Femur (tissue), 1 donor: ENCODE results near the gene OPRD1.

Experiments
- DNase-seq: peaks from one replicate; pipeline ENCODE4 v3.0.0-alpha.2; 2017

The OPRD1 gene

DNA sequence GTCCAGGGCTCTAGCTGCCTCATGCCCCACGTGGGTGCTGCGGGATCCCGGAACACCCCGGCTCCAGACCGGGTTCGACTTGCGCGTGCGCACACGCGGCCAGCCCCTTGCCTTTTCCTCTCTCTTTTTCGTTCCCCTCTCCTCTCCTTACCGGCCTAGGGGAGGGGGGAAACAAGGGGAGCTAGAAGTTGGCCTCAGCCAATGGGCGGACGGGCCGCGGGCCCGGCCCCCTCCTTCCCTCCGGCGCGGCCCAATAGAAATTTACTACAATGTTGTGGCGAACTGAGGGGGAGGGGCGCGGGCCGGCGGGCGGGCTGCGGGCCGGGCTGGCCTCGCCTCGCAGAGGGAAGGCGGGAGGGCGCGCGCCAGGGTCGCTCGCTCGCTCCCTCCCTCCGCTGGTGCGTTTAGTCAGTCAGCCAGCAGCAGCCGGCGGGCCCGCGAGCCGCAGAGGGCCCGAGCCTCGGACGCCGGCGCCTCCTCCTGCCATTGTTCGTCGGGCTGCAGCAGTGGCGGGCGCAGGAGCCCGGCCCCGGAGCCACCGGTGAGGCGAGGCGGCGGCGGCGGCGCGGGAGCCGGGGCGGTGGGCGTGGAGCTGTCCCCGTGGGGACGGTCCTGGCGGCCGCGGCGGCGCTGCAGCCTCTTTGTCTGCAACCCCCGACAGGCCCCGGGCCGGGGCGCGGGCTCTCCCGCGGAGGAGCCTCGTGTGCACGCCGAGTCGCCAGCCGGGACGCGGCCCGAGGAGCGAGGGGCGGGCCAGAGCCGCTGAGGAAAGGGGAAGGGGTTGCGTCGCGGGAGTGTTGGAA is 102.5 kb downstream of the OPRD1 start, which contains the start of gene EPB41:
TSS of gene EPB41 (plus strand) at position 342 of the 803 bp plus-strand sequence. CDS start 72,869 bp downstream, outside the sequence.
- DNase-seq, result peak; percentile 95

DNA sequence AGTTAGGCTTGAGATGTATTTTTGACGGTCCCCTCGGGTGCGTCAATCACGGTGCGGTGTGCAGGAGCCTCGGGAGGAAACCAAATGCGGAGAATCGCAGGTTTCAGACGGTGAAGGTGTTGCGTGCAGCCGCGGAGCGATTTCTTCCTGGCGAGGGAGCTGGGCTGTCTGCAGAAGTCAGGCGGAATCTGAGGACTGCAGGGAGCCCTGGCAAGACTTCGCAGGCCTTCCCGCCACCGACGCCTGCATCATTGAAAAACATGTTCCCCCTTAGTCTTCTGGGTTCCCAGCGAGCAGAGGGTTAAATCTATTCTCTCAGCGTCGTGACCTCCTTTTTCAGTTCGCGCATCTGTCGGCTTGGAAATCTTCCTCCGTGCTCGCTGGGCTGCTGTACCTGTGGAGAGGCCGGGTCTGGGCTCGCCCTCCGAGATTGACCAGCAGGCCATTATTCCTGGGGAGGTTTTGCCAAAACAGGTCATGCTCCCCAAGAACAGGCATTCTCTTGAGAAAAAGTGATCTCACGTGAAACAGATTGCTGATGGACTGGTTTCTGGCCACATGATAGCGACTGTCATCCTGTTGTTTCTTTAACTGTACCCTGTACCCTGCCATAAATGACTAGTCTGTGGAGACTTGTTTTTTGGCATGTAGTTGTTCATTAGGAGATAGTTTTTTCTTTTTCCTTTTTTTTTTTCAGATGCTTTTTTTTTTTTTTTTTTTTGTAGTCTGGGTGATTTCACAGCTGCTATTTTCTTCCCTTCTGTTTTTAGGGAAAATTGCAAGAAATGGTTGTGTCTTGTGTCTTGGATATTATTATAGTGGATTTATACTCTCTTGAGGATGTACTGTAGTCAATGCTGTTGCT is 103.3 kb downstream of the OPRD1 start:
- peak; percentile 49 for DNase-seq

DNA sequence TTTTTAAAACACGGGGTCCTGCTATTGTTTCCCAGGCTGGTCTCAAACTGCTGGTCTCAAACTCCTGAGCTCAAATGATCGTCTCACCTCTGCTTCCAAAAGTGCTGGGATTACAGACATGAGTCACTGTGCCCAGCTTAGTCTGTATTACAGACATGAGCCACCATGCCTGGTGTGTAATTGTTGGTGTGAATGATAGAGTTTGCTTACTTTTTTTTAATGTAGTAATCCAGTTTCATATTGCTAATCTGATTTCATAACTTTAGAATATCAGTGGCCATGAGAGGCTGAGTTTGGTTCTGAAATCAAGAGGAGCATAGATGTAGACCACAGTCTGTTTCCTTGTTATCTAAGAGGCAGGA is 105.8 kb downstream of the OPRD1 start:
- DNase-seq, result no peak
